HEK293T (cell line): Measurements from ENCODE around the gene NDUFS1.
"Not testable (repeated sequence)": the region's sequence is repeated elsewhere in the genome, so short reads cannot be mapped to it uniquely, and the experiment has no call there.

ENCODE experiments used
- CTCF ChIA-PET: fragments of 350-600 bp; formaldehyde crosslinking; extraction: SDS; loops from one replicate; lab custom pipeline; 2021; ENCODE audit warnings: antibody characterized with exemption, inconsistent platforms; lab: Yijun Ruan, JAX
- POLR2A ChIA-PET: fragments of 350-600 bp; formaldehyde crosslinking; extraction: SDS; loops from one replicate; lab custom pipeline; 2020; ENCODE audit warnings: antibody characterized with exemption, inconsistent platforms; lab: Yijun Ruan, JAX
- DNase-seq: peaks from one replicate; pipeline ENCODE4 v3.0.0; 2012; ENCODE audit warnings: mixed read lengths; ENCODE audit errors: extremely low spot score
- ARNT ChIP-seq: fragments of 450-650 bp; IDR thresholded peaks from 2 replicates; pipeline ENCODE4 v1.6.1; 2017; ENCODE audit warnings: mild to moderate bottlenecking
- BHLHE40 ChIP-seq: fragments of 450-650 bp; IDR thresholded peaks from 2 replicates; pipeline ENCODE4 v1.6.1; 2016; ENCODE audit warnings: mild to moderate bottlenecking, moderate library complexity, borderline replicate concordance
- CTBP1 ChIP-seq: fragments of 450-650 bp; IDR thresholded peaks from 2 replicates; pipeline ENCODE4 v1.6.1; 2016; ENCODE audit warnings: borderline replicate concordance
- ELF4 ChIP-seq: fragments of 450-650 bp; IDR thresholded peaks from 2 replicates; pipeline ENCODE4 v1.6.1; 2017; ENCODE audit warnings: antibody characterized with exemption
- FOXA1 ChIP-seq: fragments of 450-650 bp; IDR thresholded peaks from 2 replicates; pipeline ENCODE4 v1.6.1; 2016; ENCODE audit warnings: mild to moderate bottlenecking
- FOXK2 ChIP-seq: fragments of 450-650 bp; IDR thresholded peaks from 2 replicates; pipeline ENCODE4 v1.6.1; 2016; ENCODE audit warnings: mild to moderate bottlenecking
- FOXM1 ChIP-seq: fragments of 450-650 bp; IDR thresholded peaks from 2 replicates; pipeline ENCODE4 v1.6.1; 2017; ENCODE audit warnings: mild to moderate bottlenecking, borderline replicate concordance
- HDGF ChIP-seq: fragments of 450-650 bp; IDR thresholded peaks from 2 replicates; pipeline ENCODE4 v1.6.1; 2017; ENCODE audit warnings: antibody characterized with exemption, borderline replicate concordance
- L3MBTL2 ChIP-seq: fragments of 450-650 bp; conservative IDR thresholded peaks from 2 replicates; pipeline ENCODE4 v1.6.1; 2016; ENCODE audit warnings: mild to moderate bottlenecking
- LEF1 ChIP-seq: fragments of 450-650 bp; IDR thresholded peaks from 2 replicates; pipeline ENCODE4 v1.6.1; 2017; ENCODE audit warnings: mild to moderate bottlenecking, borderline replicate concordance
- NFRKB ChIP-seq: fragments of 450-650 bp; IDR thresholded peaks from 2 replicates; pipeline ENCODE4 v1.6.1; 2016; ENCODE audit warnings: mild to moderate bottlenecking, moderate library complexity
- SP1 ChIP-seq: fragments of 450-650 bp; IDR thresholded peaks from 2 replicates; pipeline ENCODE4 v1.6.1; 2017
- SUZ12 ChIP-seq: fragments of 450-650 bp; IDR thresholded peaks from 2 replicates; pipeline ENCODE4 v1.6.1; 2016; ENCODE audit warnings: mild to moderate bottlenecking
- TARDBP ChIP-seq: fragments of 450-650 bp; IDR thresholded peaks from 2 replicates; pipeline ENCODE4 v1.6.1; 2016
- ZNF384 ChIP-seq: fragments of 450-650 bp; IDR thresholded peaks from 2 replicates; pipeline ENCODE4 v1.6.1; 2016
- TF ChIP-seq, protein P1 (sequence below): fragments of 450-650 bp; IDR thresholded peaks from 2 replicates; pipeline ENCODE4 v1.6.1; 2016

NDUFS1 gene

DNA sequence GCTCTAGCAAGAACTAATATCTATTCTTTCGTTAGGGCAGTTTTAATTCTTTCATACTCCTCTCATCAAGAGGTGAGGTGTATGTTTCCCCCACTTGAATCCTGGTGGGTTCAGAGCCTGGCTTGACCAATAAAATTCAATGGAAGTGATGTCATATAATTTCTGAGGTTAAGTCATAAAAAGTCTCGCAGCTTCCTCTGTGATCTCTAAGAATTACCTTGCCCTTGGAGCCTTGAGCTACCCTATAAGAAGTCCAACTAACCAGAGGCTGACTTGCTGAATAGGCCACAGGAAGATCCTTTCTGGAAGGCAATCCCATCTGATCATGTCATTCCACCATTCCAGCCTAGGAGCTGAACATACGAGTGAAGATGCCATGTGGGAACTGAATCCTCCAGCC lies 47.1 kb downstream of the NDUFS1 start:
- TF ChIP-seq SP1 (no peak), ELF4 (no peak), CTBP1 (no peak), FOXA1 (no peak), TARDBP (no peak), L3MBTL2 (no peak), BHLHE40 (no peak), FOXK2 (no peak), HDGF (no peak), ARNT (no peak), LEF1 (no peak), ZNF384 (no peak), SUZ12 (no peak), FOXM1 (no peak), NFRKB (no peak)
- TF ChIP-seq, protein P1, sequence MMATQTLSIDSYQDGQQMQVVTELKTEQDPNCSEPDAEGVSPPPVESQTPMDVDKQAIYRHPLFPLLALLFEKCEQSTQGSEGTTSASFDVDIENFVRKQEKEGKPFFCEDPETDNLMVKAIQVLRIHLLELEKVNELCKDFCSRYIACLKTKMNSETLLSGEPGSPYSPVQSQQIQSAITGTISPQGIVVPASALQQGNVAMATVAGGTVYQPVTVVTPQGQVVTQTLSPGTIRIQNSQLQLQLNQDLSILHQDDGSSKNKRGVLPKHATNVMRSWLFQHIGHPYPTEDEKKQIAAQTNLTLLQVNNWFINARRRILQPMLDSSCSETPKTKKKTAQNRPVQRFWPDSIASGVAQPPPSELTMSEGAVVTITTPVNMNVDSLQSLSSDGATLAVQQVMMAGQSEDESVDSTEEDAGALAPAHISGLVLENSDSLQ: no peak
- no peak for DNase-seq
- CTCF ChIA-PET: no interaction called here
- POLR2A ChIA-PET: no interaction called here

DNA sequence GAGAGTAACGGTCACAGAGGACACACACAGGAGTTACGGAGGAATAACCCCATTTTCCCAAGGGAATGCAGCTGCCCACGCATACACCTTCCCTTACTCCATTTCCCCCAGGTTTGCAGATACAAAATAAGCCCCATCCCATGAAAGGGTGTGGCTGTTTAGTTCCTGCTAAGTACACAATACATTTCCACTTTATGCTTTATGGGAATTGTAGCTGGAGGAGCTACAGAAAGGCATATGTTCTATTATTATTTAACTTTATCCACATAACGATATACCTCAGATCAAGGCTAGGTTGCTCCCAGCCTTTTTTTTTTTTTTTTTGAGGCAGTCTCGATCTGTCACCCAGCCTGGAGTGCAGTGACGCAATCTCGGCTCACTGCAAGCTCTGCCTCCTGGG lies 50.5 kb downstream of the NDUFS1 start:
- ChIA-PET CTCF (no interaction called here), POLR2A (interaction anchor here (0.6 kb wide), 1 partner anchor 202 kb away, joined by 4 read pairs; no protein-coding TSS in a partner anchor)
- TF ChIP-seq FOXM1 (no peak), SUZ12 (no peak), FOXA1 (no peak)
- DNase-seq: no peak

DNA sequence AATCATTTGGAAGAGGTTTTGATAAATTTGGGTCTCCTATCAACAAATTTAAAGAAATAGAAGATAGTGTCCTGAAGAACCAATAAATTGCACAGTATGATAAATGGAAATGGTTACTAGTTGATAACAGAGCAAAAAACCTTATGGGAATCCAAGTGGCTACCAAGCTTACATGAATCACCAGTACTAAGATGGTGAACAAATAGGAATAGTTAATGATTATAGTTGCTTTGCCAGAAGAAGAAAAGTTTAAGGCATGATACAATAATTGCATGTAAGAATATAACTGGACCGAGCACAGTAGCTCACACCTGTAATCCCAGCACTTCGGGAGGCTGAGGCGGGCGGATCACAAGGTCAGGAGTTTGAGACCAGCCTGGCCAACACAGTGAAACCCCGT lies 53.7 kb downstream of the NDUFS1 start:
- DNase-seq: no peak
- TF ChIP-seq, protein P1: no peak
- TF ChIP-seq HDGF (no peak), LEF1 (no peak), FOXA1 (no peak), SP1 (no peak)
- ChIA-PET POLR2A (no interaction called here), CTCF (no interaction called here)

DNA sequence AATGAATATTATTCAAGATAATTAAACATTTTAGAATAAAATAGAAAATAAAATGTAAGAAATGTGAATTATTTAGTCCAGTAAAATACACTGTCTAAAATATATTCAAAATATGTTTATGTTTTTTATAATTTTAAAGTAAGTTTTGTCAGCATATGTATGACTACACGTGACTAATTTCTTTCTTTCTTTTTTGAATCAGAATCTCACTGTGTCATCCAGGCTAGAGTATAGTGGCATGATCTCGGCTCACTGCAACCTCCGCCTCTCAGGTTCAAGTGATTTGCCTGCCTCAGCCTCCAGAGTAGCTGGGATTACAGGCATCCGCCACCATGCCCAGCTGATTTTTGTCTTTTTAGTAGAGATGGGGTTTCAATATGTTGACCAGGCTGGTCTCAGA lies 54.2 kb downstream of the NDUFS1 start:
- DNase-seq: no peak
- TF ChIP-seq SP1: no peak
- TF ChIP-seq ELF4: no peak
- no peak for TF ChIP-seq ZNF384
- no peak for TF ChIP-seq LEF1
- no peak for TF ChIP-seq TARDBP
- no peak for TF ChIP-seq FOXK2
- no peak for TF ChIP-seq CTBP1
- TF ChIP-seq, protein P1: no peak
- TF ChIP-seq L3MBTL2: no peak
- ChIA-PET CTCF (no interaction called here), POLR2A (no interaction called here)

DNA sequence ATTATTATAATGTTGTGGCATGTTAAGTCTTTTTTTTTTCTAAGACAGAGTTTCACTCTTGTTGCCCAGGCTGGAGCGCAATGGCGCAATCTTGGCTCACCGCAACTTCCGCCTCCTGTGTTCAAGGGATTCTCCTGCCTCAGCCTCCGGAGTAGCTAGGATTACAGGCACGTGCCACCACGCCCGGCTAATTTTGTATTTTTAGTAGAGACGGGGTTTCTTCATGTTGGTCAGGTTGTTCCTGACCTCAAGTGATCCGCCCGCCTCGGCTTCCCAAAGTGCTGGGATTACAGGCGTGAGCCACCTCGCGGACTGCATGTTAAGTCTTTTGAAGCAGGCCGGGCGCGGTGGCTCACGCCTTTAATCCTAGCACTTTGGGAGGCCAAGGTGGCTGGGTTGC lies 60.4 kb downstream of the NDUFS1 start:
- DNase-seq: not testable (repeated sequence)
- CTCF ChIA-PET: interaction anchor here (0.6 kb wide), 1 partner anchor 820 kb away, joined by 6 read pairs; no protein-coding TSS in a partner anchor
- POLR2A ChIA-PET: interaction anchor here (1.1 kb wide), 1 partner anchor 13 kb away, joined by 3 read pairs; the partner anchor contains the start of gene INO80D

DNA sequence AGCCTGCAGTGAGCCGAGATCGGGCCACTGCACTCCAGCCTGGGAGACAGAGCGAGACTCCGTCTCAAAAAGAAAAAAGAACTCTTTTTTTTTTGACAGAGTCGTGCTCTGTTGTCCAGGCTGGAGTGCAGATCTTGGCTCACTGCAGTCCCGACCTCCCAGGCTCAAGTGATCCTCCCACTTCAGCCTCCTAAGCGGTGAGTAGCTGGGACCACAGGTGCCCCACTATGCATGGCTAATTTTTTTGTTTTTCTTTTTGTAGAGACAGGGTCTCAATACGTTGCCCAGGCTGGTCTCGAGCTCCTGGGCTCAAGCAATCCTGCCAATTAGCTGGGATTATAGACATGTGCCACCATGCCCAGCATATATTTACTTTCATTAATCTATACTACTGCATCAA lies 60.8 kb downstream of the NDUFS1 start:
- DNase-seq: no peak
- CTCF ChIA-PET: interaction anchor here (0.6 kb wide), 1 partner anchor 819 kb away, joined by 6 read pairs; no protein-coding TSS in a partner anchor
- TF ChIP-seq ARNT (no peak), ZNF384 (no peak), BHLHE40 (no peak), FOXK2 (no peak), HDGF (no peak), TARDBP (no peak), LEF1 (no peak), ELF4 (no peak), FOXM1 (no peak), CTBP1 (no peak), NFRKB (no peak), L3MBTL2 (no peak), SP1 (no peak), FOXA1 (no peak), SUZ12 (no peak)
- TF ChIP-seq, protein P1: no peak
- POLR2A ChIA-PET: no interaction called here

DNA sequence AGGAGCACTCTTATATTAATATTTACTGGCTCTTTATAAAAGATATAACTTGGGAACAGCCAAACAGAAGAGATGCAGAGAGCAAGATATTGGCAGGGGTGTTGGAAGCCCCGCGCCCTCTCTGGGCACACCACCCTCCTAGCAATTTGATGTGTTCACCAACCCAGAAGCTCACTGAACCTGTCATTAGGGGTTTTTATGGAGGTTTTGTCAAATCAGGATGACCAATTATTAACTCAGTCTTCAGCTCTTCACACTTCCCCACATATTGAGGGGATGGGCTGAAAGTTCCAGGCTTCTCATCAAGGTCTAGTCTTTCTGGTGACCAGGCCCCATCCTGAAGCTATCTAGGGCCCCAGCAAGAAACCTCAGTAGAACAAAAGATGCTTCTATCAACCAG lies 62.4 kb downstream of the NDUFS1 start:
- no peak for DNase-seq
- ChIA-PET CTCF (no interaction called here), POLR2A (interaction anchor here (1.3 kb wide), 1 partner anchor 11 kb away, joined by 3 read pairs; the partner anchor contains the start of gene INO80D)
- no peak for TF ChIP-seq LEF1
- no peak for TF ChIP-seq HDGF
- TF ChIP-seq ZNF384: no peak
- TF ChIP-seq FOXM1: no peak
- no peak for TF ChIP-seq L3MBTL2
- TF ChIP-seq FOXK2: no peak
- TF ChIP-seq NFRKB: no peak
